ENCODE measurements around the gene MAGI2. TPM values are rescaled to one million over a fixed set of nuclear protein-coding genes. Genes with fewer than 3 reads are reported as not detected.
A peak's percentile ranks its signal among the peaks of the same experiment; 100 is the strongest.

Gene MAGI2
- total RNA-seq, 1 donor from 2014 or later, result 5.4 TPM

GRCh38 chr7:79293655-79294142 is 159.8 kb downstream of the MAGI2 start:
- Mint-ChIP-seq H3K27ac (ENCODE audit: unreplicated experiment) (no peak overlapping the region), H3K4me1 (ENCODE audit: low read depth, unreplicated experiment) (peaks cover 4% of the 10 kb centered on the region), H3K4me3 (ENCODE audit: unreplicated experiment) (no peak overlapping the region), H3K27me3 (ENCODE audit: low read depth, unreplicated experiment) (no peaks in the 10 kb centered on the region), H3K36me3 (ENCODE audit: low read depth, unreplicated experiment) (no peaks in the 10 kb centered on the region), H3K9me3 (ENCODE audit: unreplicated experiment) (no peaks in the 10 kb centered on the region)
- H3K9ac ChIP-seq (ENCODE audit: low read length), result no peak overlapping the region
- TF ChIP-seq EZH2 (IDR thresholded peaks at IDR 0.05; ENCODE audit: insufficient read depth, low read length) (no peak), CTCF (IDR thresholded peaks at IDR 0.05; ENCODE audit: insufficient read depth, low read depth, low read length) (no peak)
- H3K4me3 ChIP-seq (ENCODE audit: insufficient read depth, low read depth, low read length), result no peak overlapping the region
- H3K36me3 ChIP-seq (ENCODE audit: insufficient read depth, low read length), result no peaks in the 10 kb centered on the region
- peaks cover 6% of the 10 kb centered on the region for H3K4me1 ChIP-seq (ENCODE audit: insufficient read depth, low read length)
- peak; percentile 65 for DNase-seq (ENCODE audit: low read depth)
- no peak overlapping the region for H3K4me2 ChIP-seq (ENCODE audit: low read length)
- H3K9me3 ChIP-seq (ENCODE audit: insufficient read depth, low read depth, low read length), result no peaks in the 10 kb centered on the region
- no peaks in the 10 kb centered on the region for H3K79me2 ChIP-seq (ENCODE audit: insufficient read depth, low read length)
- no peak overlapping the region for H3K27ac ChIP-seq (ENCODE audit: low read depth, low read length)
- no peaks in the 10 kb centered on the region for H4K20me1 ChIP-seq (ENCODE audit: insufficient read depth, low read length)
- H3K27me3 ChIP-seq (ENCODE audit: insufficient read depth, low read length), result no peaks in the 10 kb centered on the region
- no peak overlapping the region for H2AFZ ChIP-seq (ENCODE audit: low read depth, low read length)
- no peak for FAIRE-seq

GRCh38 chr7:79292834-79293233 is 160.6 kb downstream of the MAGI2 start:
- TF ChIP-seq EZH2 (IDR thresholded peaks at IDR 0.05; ENCODE audit: insufficient read depth, low read length) (no peak), CTCF (IDR thresholded peaks at IDR 0.05; ENCODE audit: insufficient read depth, low read depth, low read length) (no peak)
- Histone ChIP-seq H3K9me3 (ENCODE audit: insufficient read depth, low read depth, low read length) (no peaks in the 10 kb centered on the region), H2AFZ (ENCODE audit: low read depth, low read length) (no peak overlapping the region), H3K36me3 (ENCODE audit: insufficient read depth, low read length) (no peaks in the 10 kb centered on the region), H3K27me3 (ENCODE audit: insufficient read depth, low read length) (no peaks in the 10 kb centered on the region), H3K27ac (ENCODE audit: low read depth, low read length) (no peak overlapping the region), H3K79me2 (ENCODE audit: insufficient read depth, low read length) (no peaks in the 10 kb centered on the region), H4K20me1 (ENCODE audit: insufficient read depth, low read length) (no peaks in the 10 kb centered on the region), H3K9ac (ENCODE audit: low read length) (no peak overlapping the region), H3K4me3 (ENCODE audit: insufficient read depth, low read depth, low read length) (no peak overlapping the region), H3K4me2 (ENCODE audit: low read length) (no peak overlapping the region), H3K4me1 (ENCODE audit: insufficient read depth, low read length) (peaks cover 6% of the 10 kb centered on the region)
- Mint-ChIP-seq H3K4me1 (ENCODE audit: low read depth, unreplicated experiment) (peaks cover 4% of the 10 kb centered on the region), H3K9me3 (ENCODE audit: unreplicated experiment) (no peaks in the 10 kb centered on the region), H3K27me3 (ENCODE audit: low read depth, unreplicated experiment) (no peaks in the 10 kb centered on the region), H3K36me3 (ENCODE audit: low read depth, unreplicated experiment) (no peaks in the 10 kb centered on the region), H3K4me3 (ENCODE audit: unreplicated experiment) (no peak overlapping the region), H3K27ac (ENCODE audit: unreplicated experiment) (no peak overlapping the region)
- DNase-seq (ENCODE audit: low read depth), result no peak
- peak; percentile 59 for FAIRE-seq

DNA sequence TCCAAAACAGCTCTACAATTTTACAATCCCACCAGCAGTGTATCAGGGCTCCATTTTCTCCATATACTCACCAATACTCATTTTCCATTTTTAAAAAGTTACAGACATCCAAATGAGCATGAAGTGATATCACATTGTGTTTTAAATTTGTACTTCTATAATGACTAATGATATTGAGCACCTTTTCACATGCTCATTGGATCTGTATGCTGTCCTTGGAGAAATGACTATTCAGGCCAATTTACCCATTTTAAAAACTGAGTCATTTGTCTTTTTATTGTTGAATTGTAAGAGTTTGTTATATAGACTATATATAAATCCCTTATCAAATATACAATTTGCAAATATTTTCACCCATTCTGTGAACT is 162.0 kb downstream of the MAGI2 start:
- no peak overlapping the region for H2AFZ ChIP-seq (ENCODE audit: low read depth, low read length)
- no peaks in the 10 kb centered on the region for H3K36me3 ChIP-seq (ENCODE audit: insufficient read depth, low read length)
- FAIRE-seq (no peak), DNase-seq (ENCODE audit: low read depth) (no peak)
- H4K20me1 ChIP-seq (ENCODE audit: insufficient read depth, low read length), result no peaks in the 10 kb centered on the region
- no peaks in the 10 kb centered on the region for H3K79me2 ChIP-seq (ENCODE audit: insufficient read depth, low read length)
- H3K4me2 ChIP-seq (ENCODE audit: low read length), result peak overlapping the region; percentile 12
- Mint-ChIP-seq H3K36me3 (ENCODE audit: low read depth, unreplicated experiment) (no peaks in the 10 kb centered on the region), H3K9me3 (ENCODE audit: unreplicated experiment) (no peaks in the 10 kb centered on the region), H3K27ac (ENCODE audit: unreplicated experiment) (no peak overlapping the region), H3K4me1 (ENCODE audit: low read depth, unreplicated experiment) (peaks cover 4% of the 10 kb centered on the region), H3K27me3 (ENCODE audit: low read depth, unreplicated experiment) (no peaks in the 10 kb centered on the region), H3K4me3 (ENCODE audit: unreplicated experiment) (no peak overlapping the region)
- H3K4me1 ChIP-seq (ENCODE audit: insufficient read depth, low read length), result peaks cover 6% of the 10 kb centered on the region
- H3K27me3 ChIP-seq (ENCODE audit: insufficient read depth, low read length), result no peaks in the 10 kb centered on the region
- TF ChIP-seq CTCF (IDR thresholded peaks at IDR 0.05; ENCODE audit: insufficient read depth, low read depth, low read length) (no peak), EZH2 (IDR thresholded peaks at IDR 0.05; ENCODE audit: insufficient read depth, low read length) (no peak)
- H3K4me3 ChIP-seq (ENCODE audit: insufficient read depth, low read depth, low read length), result no peak overlapping the region
- no peak overlapping the region for H3K9ac ChIP-seq (ENCODE audit: low read length)
- no peaks in the 10 kb centered on the region for H3K9me3 ChIP-seq (ENCODE audit: insufficient read depth, low read depth, low read length)
- H3K27ac ChIP-seq (ENCODE audit: low read depth, low read length), result peak overlapping the region; percentile 9

All from astrocyte (in vitro differentiated cells and primary cell).